ENCODE results near the gene ABCD3.

ABCD3 gene

DNA sequence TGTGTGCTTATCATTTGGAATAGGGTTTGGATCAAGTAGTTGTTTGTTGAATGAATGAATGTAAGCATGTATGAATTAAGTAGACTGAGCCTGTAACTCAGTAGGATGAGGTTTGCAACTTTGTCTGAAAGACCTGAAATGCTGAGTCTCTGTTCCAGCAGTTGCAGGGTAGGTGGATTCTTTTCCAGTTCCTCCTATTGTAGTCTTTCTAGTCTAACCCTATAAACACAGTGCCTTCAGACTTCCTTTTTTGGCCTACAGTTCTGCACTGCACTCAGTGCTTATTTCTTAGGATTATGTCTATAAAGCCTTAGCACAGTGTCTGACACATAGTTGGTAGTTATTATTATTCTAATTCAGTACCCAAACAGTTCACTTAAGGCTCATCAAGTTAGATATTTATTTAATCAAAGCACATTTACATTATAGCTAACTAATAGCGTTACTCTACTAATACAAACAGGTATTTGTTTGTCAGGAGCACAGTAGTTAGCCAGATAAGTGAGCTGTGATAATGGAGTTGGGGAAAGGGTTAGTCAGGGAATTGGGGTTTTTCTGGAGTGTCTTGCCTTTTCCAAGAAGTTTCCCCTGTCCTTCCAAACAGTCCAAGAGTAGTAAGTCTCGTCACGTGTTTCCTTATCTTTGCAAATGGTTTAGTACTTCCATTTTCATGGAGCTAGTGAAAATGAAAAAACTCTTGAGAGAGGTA is 45.0 kb downstream of the ABCD3 start:
- peak; percentile 6 for DNase-seq (ENCODE audit: low spot score)

DNA sequence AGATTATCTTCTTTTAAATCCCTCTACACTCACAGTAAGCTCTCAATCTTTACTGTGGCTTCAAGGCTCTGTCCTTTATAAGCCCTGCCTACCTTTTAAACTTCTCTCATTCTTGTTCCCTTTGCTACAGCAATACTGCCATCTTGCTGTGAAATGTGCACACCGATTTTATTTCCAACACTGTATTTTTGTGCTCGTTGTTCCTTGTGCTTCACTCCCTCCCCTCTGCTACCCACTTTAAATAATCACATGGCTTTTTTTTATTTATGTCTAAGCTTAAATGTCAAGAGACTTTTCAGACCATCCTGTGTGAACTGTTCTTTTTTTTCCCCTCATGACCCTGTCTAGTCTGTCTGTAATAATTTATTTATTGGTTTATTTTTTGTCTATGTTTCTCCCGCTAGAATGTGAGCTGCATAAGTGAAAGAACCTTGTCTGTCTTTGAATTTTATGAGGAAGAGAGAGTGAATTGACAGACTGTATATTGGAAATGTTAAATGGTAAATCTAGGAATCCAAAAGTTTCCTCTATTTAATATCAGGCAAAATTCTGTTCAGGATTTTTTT is 45.7 kb downstream of the ABCD3 start:
- peak; percentile 77 for DNase-seq (ENCODE audit: low spot score)

DNA sequence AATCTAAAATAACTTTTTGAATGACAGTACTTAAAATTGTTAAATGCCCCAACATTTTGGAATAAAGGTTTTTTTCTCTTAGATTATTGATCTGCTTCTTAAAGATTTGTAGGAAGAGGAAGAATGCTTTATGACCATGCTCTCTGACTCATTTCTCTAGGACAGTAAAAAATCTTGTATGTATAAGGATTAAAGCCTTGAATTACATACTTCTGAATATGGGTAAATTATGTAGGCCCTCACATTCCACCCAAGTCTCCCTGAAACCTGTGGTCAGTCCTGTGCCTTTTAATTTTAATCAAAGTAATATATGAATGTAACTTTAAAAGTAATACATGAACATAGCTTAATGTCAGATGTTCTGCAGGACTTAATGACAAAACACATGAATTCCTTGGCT is 50.5 kb downstream of the ABCD3 start:
- no peak for DNase-seq (ENCODE audit: low spot score)

DNA sequence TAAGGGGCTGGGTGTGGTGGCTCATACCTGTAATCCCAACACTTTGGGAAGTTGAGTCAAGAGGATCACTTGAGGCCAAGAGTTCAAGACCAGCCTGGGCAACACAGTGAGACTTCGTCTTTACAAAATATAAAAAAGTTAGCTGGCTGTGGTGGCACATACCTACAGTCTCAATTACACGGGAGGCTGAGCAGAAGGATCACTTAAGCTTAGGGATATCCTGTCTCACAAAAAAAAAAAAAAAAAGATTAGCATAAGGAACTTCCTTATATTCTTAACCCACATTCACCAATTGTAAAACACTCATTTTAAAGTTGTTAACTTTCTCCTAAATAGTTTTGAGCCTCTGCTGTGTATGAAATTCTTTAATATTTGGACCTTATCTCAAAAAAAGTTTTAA is 53.1 kb downstream of the ABCD3 start:
- no peak for DNase-seq (ENCODE audit: low spot score)

DNA sequence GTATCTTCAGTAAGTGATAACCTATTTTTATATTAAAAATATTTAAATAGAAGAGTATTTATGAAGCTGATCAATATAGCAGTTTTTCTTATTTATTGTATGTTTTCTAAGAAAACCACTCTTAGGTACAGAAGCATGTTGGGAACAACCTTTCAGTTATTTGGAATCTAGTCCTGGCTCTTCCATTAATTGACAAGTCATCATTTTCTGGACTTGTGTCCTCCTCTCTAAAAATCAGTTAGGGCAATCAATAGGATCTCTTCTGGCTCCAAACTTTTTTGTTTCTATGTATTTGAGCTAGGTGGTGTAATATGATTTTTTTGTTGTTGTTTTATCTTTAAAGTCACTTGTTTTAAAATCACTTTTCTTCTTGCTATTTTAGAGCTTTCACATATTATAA is 57.0 kb downstream of the ABCD3 start:
- no peak for DNase-seq (ENCODE audit: low spot score)

DNA sequence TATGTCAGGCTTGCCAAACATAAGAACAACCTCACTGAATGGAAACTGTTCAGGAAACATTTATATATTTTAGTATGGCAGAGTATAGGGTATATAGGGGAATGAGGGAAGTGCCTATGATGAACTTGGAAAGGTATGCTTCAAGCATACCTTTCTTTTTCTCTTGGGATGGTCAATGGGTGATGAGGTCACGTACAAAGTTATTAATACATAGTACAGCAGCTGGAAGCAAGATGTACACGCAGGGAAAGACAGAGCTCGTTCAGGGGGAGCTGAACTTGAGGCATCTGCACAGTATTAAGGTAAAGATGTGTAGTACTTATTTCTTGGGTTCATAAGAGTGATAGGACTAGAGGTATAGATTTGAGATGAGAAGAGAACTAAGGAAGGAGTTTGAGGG is 61.5 kb downstream of the ABCD3 start:
- no peak for DNase-seq (ENCODE audit: low spot score)

DNA sequence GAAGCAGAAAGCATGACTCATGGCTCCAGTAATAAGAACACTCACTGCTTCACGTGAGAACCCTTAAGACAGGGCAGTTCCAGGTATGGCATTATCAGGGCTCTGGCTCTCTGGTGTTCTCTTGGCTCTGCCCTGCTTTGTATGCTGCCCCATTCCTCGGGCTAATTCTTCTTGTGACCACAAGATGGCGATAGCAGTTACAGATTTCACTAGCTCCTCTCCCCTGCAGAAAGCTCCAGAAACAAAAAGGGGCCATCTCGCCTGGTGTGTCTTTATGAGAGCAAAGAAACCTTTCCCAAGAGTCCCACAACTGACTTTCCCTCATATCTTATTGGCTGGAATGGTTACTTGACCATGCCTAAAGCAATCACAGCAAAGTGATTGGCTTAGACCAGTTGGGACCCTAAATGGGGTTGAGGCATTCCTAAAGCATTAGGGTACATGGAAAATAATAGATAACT is 63.3 kb downstream of the ABCD3 start:
- DNase-seq (ENCODE audit: low spot score) = peak; percentile 74

DNA sequence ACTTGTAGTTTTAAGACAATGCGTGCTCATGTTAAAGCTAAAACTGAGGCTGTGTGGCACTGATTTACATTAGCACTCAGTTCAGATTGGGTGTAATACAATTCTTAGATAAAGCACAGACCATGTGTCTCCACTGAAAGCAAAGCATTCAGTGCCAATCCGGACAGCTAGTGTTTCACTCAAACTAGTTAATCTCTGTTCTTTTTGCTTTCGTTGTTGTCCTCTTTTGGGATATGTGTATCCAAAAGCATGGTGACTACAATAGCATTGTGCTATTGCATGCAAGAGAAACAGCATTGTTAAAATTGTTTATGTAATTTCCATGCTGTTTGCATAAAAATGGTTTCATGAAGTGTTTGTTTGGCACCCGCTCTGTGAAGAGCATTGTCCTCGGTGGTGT is 68.8 kb downstream of the ABCD3 start:
- no peak for DNase-seq (ENCODE audit: low spot score)

DNA sequence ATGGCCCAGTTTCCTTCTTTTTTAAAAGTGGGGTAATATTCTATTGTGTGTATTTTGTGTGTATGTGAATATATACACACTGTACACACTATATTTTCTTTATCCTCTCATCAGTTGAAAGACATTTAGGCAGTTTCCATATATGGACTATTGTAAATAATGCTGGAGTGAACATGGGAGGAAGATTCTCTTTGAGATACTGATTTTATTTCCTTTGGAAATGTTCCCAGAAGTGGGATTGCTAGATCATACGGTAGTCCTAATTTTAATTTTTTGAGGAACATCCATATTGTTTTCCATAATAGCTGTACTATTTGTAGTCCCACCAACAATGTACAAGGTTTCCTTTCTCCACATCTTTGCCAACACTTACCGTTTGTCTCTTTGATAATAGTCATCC is 72.4 kb downstream of the ABCD3 start:
- DNase-seq (ENCODE audit: low spot score) = no peak

DNA sequence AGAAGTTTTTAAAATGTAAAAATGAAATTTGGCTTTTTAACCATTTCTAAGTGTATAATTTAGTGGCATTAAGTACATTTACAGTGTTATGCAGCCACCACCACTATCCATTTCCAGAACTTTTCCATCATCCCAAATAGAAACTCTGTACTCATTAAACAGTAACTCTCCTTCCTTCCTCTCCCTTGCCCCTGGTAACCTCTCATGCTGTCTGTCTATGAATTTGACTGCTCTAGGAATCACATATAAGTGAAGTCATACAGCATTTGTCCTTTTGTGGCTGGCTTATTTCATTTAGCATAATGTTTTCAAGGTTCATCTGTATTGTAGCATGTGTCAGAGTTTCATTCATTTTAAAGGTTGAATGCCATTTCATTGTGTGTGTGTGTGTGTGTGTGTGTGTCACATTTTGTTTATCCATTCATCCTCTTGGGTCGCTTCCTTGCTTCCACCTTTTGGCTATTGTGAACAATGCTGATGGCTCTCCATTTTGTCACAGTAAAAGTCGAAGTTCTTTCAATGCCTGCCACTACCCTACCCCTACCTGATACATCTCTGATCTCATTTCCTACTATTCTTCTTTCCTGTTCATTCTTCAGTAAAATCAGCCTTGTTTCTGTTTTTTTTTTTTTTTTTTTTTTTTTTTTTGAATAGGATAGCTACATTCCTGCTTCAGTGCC is 78.0 kb downstream of the ABCD3 start:
- DNase-seq (ENCODE audit: low spot score) = no peak

DNA sequence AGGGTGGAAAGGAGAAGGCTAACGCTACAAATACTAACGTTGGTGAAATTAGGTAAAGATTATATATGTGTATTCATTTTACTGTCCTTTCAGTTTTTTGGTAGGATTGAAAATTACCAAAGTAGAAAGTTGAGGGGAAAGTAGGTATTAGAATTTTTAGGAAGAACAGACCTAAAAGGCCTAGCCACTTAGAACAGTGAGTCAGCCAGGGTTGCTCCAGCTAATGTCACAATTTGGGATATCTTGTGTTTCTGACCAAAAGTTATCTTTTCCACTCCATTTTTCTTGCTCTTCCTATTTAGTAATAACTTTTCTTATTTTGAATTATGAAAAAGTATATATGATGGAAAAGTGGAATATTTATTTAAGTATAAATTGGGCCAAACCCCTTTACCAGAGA is 83.2 kb downstream of the ABCD3 start:
- DNase-seq (ENCODE audit: low spot score) = no peak

DNA sequence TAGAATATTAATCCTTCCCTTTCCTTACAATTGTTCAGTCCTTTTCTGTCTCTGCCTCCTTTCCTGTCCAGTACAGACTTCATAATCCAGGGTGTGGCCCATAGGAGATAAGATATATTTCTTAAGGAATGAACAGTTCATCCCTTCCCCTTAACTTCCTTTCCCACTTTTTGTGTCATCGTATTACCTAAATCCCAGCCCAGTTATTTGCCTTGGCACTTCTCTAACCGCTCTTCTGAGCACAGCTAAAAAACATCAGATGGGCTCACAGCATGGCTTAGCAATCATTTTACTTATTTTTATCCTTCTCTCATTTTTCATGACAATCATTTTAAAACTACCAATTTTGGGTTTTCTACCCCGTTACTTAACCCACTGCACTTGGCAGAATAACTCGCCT is 83.7 kb downstream of the ABCD3 start:
- DNase-seq (ENCODE audit: low spot score) = no peak

DNA sequence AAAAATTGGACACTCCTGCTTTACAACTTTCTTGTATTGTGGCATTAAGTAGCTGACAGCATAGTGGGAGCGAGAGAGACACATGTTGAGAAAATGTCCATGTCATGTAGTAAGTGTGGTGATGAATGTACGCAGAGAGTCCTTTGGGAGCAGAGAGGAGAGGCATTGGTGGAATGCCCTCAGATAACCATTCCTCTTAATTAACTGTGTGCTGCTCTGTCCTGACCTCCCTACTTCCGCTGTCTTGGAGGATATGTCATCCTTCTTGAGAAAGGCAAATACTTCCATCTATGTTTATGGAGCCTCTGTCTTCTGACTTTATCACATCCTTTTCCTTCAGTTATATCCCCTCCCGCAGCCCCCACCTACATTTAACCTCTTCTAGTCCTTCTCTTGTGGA is 85.0 kb downstream of the ABCD3 start:
- DNase-seq (ENCODE audit: low spot score) = no peak

DNA sequence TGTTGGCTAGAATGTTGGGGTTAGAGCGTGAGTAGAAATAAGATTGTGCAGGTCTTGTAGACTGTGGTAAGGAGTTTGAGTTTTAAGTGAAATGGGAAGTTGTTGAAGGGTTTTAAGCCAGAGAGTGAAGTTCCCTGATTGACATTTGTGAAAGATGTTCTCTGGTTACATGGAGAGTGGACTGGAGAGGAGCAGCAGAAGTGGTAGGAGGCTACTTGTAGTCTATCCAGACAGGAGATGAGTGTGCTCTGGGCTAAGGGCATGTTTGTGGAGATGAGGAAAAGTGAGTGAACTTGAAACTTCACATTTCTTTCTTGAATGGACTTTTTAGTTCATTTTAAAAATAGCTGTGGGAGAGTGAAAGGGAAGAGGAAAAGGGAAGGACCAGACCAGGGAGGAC is 86.4 kb downstream of the ABCD3 start:
- DNase-seq (ENCODE audit: low spot score) = no peak

DNA sequence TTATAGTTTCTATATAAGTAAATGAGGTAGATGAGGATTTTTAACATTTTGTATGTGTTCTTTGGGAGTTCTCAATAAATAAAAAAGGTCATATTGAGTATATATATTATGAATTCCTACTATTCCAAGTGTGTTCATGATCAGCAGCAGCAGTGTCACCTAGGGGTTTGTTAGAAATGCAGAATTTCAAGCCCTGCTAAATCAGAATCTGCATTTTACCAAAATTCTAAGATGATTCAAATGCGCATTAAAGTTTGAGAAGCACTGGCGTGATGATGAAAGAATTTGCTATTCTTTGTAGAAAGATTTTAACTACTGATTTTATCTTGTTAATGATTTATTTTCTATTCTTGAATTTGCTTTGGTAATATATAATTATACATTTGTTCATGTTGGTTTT is 94.6 kb downstream of the ABCD3 start:
- no peak for DNase-seq (ENCODE audit: low spot score)

DNA sequence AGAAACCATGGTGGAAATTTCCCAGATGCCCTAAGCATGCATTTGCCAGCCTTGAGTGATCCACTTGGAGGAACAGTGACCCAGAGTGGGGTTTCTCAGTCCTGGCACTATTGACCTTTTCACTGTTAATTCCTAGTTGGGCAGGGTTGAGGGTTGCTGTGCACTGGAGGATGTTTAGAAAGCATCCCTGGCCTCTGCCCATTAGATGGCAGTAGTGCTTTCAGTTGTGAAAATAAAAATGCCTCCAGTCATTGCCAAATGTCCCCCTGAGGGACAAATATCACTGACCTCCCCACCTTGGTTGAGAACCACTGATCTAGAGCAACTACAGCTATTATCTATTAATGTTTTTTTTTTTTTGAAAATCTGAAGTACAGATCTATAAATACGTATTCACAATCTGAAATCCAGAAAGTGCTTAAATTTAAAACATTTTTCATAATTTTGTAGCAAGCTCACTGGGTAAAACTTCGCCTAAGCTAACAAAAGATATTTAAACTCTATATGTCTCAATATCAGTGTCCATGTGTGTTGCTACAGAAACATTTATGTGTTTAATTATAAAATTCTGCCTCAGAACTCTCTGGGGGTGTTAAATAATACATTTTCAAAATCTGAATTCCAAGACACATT is 96.0 kb downstream of the ABCD3 start:
- DNase-seq (ENCODE audit: low spot score) = peak; percentile 45

DNA sequence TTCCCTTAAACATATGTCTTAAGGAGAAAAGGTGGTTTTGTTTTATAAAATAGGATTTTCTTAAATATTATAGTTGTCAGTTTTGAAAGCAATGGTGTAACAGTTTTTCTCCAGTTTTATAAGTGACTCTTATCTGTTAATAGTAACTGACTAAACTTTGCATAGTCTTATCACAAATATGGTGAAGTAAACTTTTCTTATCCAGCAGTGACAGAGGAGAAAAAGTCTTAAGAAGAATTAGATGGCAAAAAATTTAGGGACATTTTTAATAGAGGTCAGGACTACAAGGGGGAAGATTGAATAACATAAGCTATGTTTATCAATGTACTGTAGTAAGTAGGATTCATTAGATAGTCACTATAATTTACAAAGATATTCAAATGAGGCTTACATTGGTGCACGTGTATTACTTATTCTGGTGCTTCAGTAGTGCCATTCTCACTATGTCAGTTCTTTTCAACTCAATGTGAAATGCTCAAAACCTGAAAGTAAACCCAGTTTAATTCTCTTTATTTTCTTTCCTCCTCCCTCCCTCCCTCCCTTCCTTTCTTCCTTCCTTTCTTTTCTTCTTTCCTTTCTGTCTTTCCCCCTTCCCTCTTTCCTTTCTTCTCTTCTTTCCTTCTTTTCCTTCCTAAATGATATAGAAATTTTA is 97.2 kb downstream of the ABCD3 start:
- no peak for DNase-seq (ENCODE audit: low spot score)

DNA sequence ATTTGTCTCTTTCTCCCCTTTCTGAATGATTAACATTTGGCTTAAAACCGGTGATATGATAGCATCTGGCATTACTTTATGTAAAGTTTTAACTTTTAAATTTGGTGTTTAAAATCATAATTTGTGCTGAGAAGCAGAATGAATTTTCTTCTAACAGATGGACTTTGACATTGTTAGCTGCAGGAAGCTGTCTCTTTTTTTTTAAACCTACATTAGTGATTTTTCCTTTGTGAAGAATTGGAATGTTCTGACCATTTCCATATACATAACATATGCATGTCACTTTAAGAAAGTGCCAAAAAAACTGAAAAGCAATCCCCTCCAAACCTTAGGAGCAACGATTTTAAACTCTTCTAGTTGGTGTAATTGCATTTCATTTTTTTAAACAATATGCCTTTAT is 101.2 kb downstream of the ABCD3 start:
- DNase-seq (ENCODE audit: low spot score) = no peak

DNA sequence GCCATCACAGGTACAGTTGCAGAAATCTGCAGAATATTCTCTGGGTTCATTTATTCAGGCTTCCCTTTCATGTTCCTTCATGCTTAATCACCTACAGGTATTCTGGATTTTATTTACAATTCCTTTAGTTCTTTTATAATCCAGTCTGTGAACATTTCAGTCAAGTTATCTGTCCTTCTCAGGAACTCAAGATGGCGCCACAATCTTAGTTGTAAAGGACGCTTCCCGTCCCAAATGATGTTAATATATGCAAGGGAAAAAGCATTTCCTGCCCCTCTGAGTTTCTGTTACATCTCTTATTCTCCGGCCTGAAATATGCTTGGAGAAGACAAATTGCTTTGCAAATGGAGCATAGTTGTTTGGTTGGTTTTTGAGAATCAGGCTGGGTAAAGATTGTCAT is 104.1 kb downstream of the ABCD3 start:
- peak; percentile 7 for DNase-seq (ENCODE audit: low spot score)

DNA sequence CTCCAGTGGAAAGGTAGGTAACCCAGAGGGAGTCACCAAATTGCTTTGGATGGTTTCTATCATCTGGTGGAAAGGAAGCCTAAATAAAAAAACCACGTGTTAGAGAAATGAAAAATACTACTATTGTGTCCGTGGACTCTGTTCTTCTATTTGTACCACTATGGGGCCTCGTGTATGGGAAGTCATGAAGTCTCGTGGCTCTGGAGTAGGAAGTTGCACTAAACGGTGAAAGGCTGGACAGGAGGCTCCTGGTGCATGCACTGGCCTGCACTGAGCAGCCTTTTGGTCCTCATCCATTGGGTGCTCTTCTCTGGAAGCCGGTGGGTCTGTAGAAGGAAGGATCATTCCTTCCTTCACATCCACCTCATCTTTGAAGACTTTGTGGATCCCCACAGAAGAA is 106.3 kb downstream of the ABCD3 start:
- no peak for DNase-seq (ENCODE audit: low spot score)

DNA sequence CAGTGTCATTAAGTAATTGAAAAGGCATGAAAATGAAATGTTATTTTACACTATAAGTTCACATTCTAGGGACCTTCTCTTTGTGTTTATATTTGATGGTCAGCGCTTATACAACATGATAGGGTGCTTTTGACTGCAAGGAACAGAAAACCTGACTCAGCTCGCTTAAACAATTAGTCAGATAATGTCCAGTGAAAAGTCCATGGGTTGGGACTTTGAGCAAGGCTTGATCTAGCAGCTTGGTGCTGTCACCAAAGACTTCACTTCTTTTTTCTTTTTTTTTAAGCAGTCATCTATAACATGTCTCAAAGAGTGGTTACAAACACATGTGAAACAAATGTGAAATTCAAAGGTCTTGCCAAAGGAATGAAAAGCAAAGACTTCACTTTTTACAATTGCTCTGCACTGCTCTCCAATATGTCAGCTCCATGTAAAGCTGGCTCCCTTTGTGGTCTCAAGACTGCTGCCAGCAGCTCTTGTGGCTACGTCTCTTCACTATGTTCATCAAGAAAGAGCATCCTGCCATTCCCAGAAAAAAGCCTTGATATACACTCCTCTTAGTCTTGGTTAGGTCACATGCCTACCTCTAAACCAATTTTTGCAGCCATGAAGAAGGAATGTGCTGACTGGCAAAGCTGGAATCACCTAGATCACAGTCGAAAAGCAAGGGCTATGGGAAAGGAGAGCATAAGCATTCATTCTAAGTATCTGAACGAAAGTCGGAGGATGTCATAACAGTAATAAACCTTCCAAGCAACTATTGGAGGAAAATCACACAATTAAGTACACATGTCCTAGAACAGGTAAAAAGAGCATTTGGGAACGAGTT is 108.2 kb downstream of the ABCD3 start:
- no peak for DNase-seq (ENCODE audit: low spot score)

All from NAMALWA (cell line).